ENCODE measurements around the gene MKNK2. TPM values are rescaled to one million over a fixed set of nuclear protein-coding genes. Genes with fewer than 3 reads are reported as not detected.

Gene MKNK2
- total RNA-seq, 1 experiment from 2014 or later, result 240 TPM

GRCh38 chr19:2057484-2058469, 6.7 kb upstream of the MKNK2 start:
- Histone ChIP-seq H3K4me3 (ENCODE audit: low read depth in 2 of 2, low read length in 2 of 2) (no peak overlapping the region), H3K9me3 (ENCODE audit: control insufficient read depth, insufficient read depth, low read depth, low read length) (no peaks in the 10 kb centered on the region), H3K27me3 (ENCODE audit: control insufficient read depth, insufficient read depth, low read length) (no peaks in the 10 kb centered on the region), H3K36me3 (ENCODE audit: control insufficient read depth, insufficient read depth, low read length) (no peaks in the 10 kb centered on the region), H3K4me1 (ENCODE audit: control insufficient read depth, insufficient read depth, low read length) (peaks cover 58% of the 10 kb centered on the region), H3K27ac (ENCODE audit: low read length) (peak overlapping the region; percentile 88)
- no peak for DNase-seq (ENCODE audit: low read depth, low spot score)
- CTCF ChIA-PET, result no interaction called here
- in situ Hi-C loops (cut with HindIII; ENCODE audit: low pct_unique_long_range_greater_than_20kb, low sequenced_read_pairs), result no loop called here
- TF ChIP-seq TCF7L2 (IDR thresholded peaks at IDR 0.05; ENCODE audit: low read depth, low read length) (no peak), CTCF (IDR thresholded peaks at IDR 0.05) (no peak), POLR2AphosphoS5 (IDR thresholded peaks at IDR 0.05; ENCODE audit: low read depth, low read length) (no peak), SIN3A (IDR thresholded peaks at IDR 0.05; ENCODE audit: borderline replicate concordance, insufficient read depth, low read depth, low read length) (no peak)
- TF ChIP-seq, protein P1, sequence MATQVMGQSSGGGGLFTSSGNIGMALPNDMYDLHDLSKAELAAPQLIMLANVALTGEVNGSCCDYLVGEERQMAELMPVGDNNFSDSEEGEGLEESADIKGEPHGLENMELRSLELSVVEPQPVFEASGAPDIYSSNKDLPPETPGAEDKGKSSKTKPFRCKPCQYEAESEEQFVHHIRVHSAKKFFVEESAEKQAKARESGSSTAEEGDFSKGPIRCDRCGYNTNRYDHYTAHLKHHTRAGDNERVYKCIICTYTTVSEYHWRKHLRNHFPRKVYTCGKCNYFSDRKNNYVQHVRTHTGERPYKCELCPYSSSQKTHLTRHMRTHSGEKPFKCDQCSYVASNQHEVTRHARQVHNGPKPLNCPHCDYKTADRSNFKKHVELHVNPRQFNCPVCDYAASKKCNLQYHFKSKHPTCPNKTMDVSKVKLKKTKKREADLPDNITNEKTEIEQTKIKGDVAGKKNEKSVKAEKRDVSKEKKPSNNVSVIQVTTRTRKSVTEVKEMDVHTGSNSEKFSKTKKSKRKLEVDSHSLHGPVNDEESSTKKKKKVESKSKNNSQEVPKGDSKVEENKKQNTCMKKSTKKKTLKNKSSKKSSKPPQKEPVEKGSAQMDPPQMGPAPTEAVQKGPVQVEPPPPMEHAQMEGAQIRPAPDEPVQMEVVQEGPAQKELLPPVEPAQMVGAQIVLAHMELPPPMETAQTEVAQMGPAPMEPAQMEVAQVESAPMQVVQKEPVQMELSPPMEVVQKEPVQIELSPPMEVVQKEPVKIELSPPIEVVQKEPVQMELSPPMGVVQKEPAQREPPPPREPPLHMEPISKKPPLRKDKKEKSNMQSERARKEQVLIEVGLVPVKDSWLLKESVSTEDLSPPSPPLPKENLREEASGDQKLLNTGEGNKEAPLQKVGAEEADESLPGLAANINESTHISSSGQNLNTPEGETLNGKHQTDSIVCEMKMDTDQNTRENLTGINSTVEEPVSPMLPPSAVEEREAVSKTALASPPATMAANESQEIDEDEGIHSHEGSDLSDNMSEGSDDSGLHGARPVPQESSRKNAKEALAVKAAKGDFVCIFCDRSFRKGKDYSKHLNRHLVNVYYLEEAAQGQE (IDR thresholded peaks at IDR 0.05; ENCODE audit: insufficient read depth in 1 of 2, low read depth in 2 of 2, low read length in 1 of 2), result no peak
- intact Hi-C loops (cut with micrococcal nuclease; ENCODE audit: unreplicated experiment), result no loop called here
- no TSS peak for BruUV-seq (replicated peaks)
- POLR2A ChIA-PET, result interaction anchor here (0.5 kb wide), 1 partner anchor 31 kb away, joined by 3 read pairs; no protein-coding TSS in a partner anchor
- ATAC-seq, result no peak

DNA sequence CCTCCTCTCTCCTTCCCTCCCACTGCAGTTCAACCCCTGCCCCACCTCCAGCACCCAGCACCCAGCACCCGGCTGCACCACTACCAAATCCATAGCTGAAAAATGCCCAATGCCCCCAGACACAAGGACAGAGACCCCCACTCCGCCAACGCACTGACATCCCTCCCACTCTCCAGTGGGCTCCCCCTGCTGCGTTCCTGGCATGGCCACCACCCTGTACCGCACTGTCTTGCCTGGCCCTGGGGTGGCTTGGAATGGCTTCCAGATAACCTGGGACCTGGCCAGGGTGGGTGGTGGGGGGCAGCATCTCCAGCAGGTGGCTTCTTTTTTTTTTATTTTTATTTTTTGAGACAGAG, 5.8 kb upstream of the MKNK2 start:
- intact Hi-C loops (cut with micrococcal nuclease; ENCODE audit: unreplicated experiment), result no loop called here
- DNase-seq (ENCODE audit: low read depth, low spot score), result no peak
- in situ Hi-C loops (cut with HindIII; ENCODE audit: low pct_unique_long_range_greater_than_20kb, low sequenced_read_pairs), result no loop called here
- no peak for ATAC-seq
- peaks cover 59% of the 10 kb centered on the region for H3K4me1 ChIP-seq (ENCODE audit: control insufficient read depth, insufficient read depth, low read length)
- H3K4me3 ChIP-seq (ENCODE audit: low read depth in 2 of 2, low read length in 2 of 2), result no peak overlapping the region
- ChIA-PET POLR2A (no interaction called here), CTCF (interaction anchor here (0.6 kb wide), 1 partner anchor 336 kb away, joined by 3 read pairs; no protein-coding TSS in a partner anchor)
- H3K36me3 ChIP-seq (ENCODE audit: control insufficient read depth, insufficient read depth, low read length), result no peaks in the 10 kb centered on the region
- TF ChIP-seq POLR2AphosphoS5 (IDR thresholded peaks at IDR 0.05; ENCODE audit: low read depth, low read length), result no peak
- no peak for TF ChIP-seq CTCF (IDR thresholded peaks at IDR 0.05)
- no peak for TF ChIP-seq TCF7L2 (IDR thresholded peaks at IDR 0.05; ENCODE audit: low read depth, low read length)
- TF ChIP-seq, protein P1 (IDR thresholded peaks at IDR 0.05; ENCODE audit: insufficient read depth in 1 of 2, low read depth in 2 of 2, low read length in 1 of 2), result no peak
- TF ChIP-seq SIN3A (IDR thresholded peaks at IDR 0.05; ENCODE audit: borderline replicate concordance, insufficient read depth, low read depth, low read length), result no peak
- H3K27me3 ChIP-seq (ENCODE audit: control insufficient read depth, insufficient read depth, low read length), result no peaks in the 10 kb centered on the region
- H3K27ac ChIP-seq (ENCODE audit: low read length), result peak overlapping the region; percentile 88; the same call in 1 of the 2 replicates
- no peaks in the 10 kb centered on the region for H3K9me3 ChIP-seq (ENCODE audit: control insufficient read depth, insufficient read depth, low read depth, low read length)
- no TSS peak for BruUV-seq (replicated peaks)

Measured in Panc1 (cell line).